Measurements from ENCODE around the gene IQCM.
"Not testable (repeated sequence)": the region's sequence is repeated elsewhere in the genome, so short reads cannot be mapped to it uniquely, and the experiment has no call there.

IQCM gene

GRCh38 chr4:149572716-149573115 is 242.9 kb downstream of the IQCM start:
- no peak for DNase-seq (ENCODE audit: low read depth, low spot score)

- DNase-seq (ENCODE audit: low read depth, low spot score) = no peak
These were observed 259.8 kb downstream of the IQCM start for GRCh38 chr4:149555799-149556198.

GRCh38 chr4:149555146-149555545 is 260.5 kb downstream of the IQCM start:
- no peak for DNase-seq (ENCODE audit: low read depth, low spot score)

GRCh38 chr4:149553959-149554520 is 261.6 kb downstream of the IQCM start:
- DNase-seq (ENCODE audit: low read depth, low spot score) = no peak

GRCh38 chr4:149552601-149553000 is 263.0 kb downstream of the IQCM start:
- no peak for DNase-seq (ENCODE audit: low read depth, low spot score)

- no peak for DNase-seq (ENCODE audit: low read depth, low spot score)
These were observed 265.7 kb downstream of the IQCM start for GRCh38 chr4:149549911-149550310.

- no peak for DNase-seq (ENCODE audit: low read depth, low spot score)
These were observed 280.9 kb downstream of the IQCM start for GRCh38 chr4:149534779-149535178.

GRCh38 chr4:149531861-149532260 is 283.8 kb downstream of the IQCM start:
- no peak for DNase-seq (ENCODE audit: low read depth, low spot score)

- no peak for DNase-seq (ENCODE audit: low read depth, low spot score)
These were observed 292.6 kb downstream of the IQCM start for GRCh38 chr4:149523039-149523438.

- no peak for DNase-seq (ENCODE audit: low read depth, low spot score)
These were observed 293.8 kb downstream of the IQCM start for GRCh38 chr4:149521611-149522425.

GRCh38 chr4:149518471-149518870 is 297.2 kb downstream of the IQCM start:
- no peak for DNase-seq (ENCODE audit: low read depth, low spot score)

GRCh38 chr4:149513081-149513480 is 302.6 kb downstream of the IQCM start:
- no peak for DNase-seq (ENCODE audit: low read depth, low spot score)

GRCh38 chr4:149512501-149512900 is 303.1 kb downstream of the IQCM start:
- no peak for DNase-seq (ENCODE audit: low read depth, low spot score)

- no peak for DNase-seq (ENCODE audit: low read depth, low spot score)
These were observed 303.9 kb downstream of the IQCM start for GRCh38 chr4:149511558-149512298.

GRCh38 chr4:149507309-149507708 is 308.3 kb downstream of the IQCM start:
- DNase-seq (ENCODE audit: low read depth, low spot score) = not testable (repeated sequence)

- no peak for DNase-seq (ENCODE audit: low read depth, low spot score)
These were observed 314.8 kb downstream of the IQCM start for GRCh38 chr4:149500806-149501205.

GRCh38 chr4:149499726-149500125 is 315.9 kb downstream of the IQCM start:
- no peak for DNase-seq (ENCODE audit: low read depth, low spot score)

- DNase-seq (ENCODE audit: low read depth, low spot score) = no peak
These were observed 317.4 kb downstream of the IQCM start for GRCh38 chr4:149498246-149498645.

GRCh38 chr4:149493492-149493891 is 322.2 kb downstream of the IQCM start:
- no peak for DNase-seq (ENCODE audit: low read depth, low spot score)

- no peak for DNase-seq (ENCODE audit: low read depth, low spot score)
These were observed 326.3 kb downstream of the IQCM start for GRCh38 chr4:149489321-149489720.

GRCh38 chr4:149486861-149487260 is 328.8 kb downstream of the IQCM start:
- DNase-seq (ENCODE audit: low read depth, low spot score) = no peak

GRCh38 chr4:149468669-149469068 is 347.0 kb downstream of the IQCM start:
- not testable (repeated sequence) for DNase-seq (ENCODE audit: low read depth, low spot score)

GRCh38 chr4:149466446-149466845 is 349.2 kb downstream of the IQCM start:
- no peak for DNase-seq (ENCODE audit: low read depth, low spot score)

Data from activated naive CD8-positive, alpha-beta T cell treated with anti-CD3 and anti-CD28 coated beads, Interleukin-2, amount 50 U/mL, for 16 hours (primary cell).